Osteoblast (primary cell): ENCODE data around the gene SSTR5. TPM values are rescaled to one million over a fixed set of nuclear protein-coding genes. Genes with fewer than 3 reads are reported as not detected.

Experiments
- DNase-seq: peaks from one replicate; pipeline ENCODE4 v3.0.0; 2011; ENCODE audit warnings: low spot score, mixed read lengths; ENCODE audit not compliant: insufficient read length; ENCODE audit errors: missing footprints
- H2AFZ ChIP-seq: 2 replicates; pipeline ENCODE4 v1.6.0; 2011; ENCODE audit warnings: mild to moderate bottlenecking, low read length
- H3K27ac ChIP-seq: 2 replicates; pipeline ENCODE4 v1.5.1; 2011; ENCODE audit warnings: mild to moderate bottlenecking, low read depth, low read length, moderate library complexity
- H3K27me3 ChIP-seq: 2 replicates; pipeline ENCODE4 v1.6.0; 2012; ENCODE audit warnings: mild to moderate bottlenecking, control low read depth, inconsistent platforms, low read length, moderate library complexity; ENCODE audit not compliant: insufficient read depth
- H3K36me3 ChIP-seq: 2 replicates; pipeline ENCODE4 v1.5.1; 2011; ENCODE audit warnings: mild to moderate bottlenecking, low read length, control low read depth, moderate library complexity; ENCODE audit not compliant: insufficient read depth
- H3K4me1 ChIP-seq: 2 replicates; pipeline ENCODE4 v1.5.1; 2011; ENCODE audit warnings: mild to moderate bottlenecking, low read length, control low read depth, moderate library complexity; ENCODE audit not compliant: insufficient read depth
- H3K4me2 ChIP-seq: 2 replicates; pipeline ENCODE4 v1.6.0; 2011; ENCODE audit warnings: mild to moderate bottlenecking, low read length; ENCODE audit not compliant: insufficient read depth
- H3K4me3 ChIP-seq: fragments of 200-600 bp; sonication (generic); 3 replicates; pipeline ENCODE4 v1.5.1; 2012; ENCODE audit warnings: mild to moderate bottlenecking, low read length, inconsistent platforms; ENCODE audit not compliant: insufficient read depth
- H3K79me2 ChIP-seq: 2 replicates; pipeline ENCODE4 v1.6.0; 2012; ENCODE audit warnings: mild to moderate bottlenecking, low read length, control low read depth, inconsistent platforms; ENCODE audit not compliant: insufficient read depth
- H3K9me3 ChIP-seq: 2 replicates; pipeline ENCODE4 v1.5.1; 2011; ENCODE audit warnings: low read depth, low read length, control low read depth
- H4K20me1 ChIP-seq: 2 replicates; pipeline ENCODE4 v1.6.0; 2012; ENCODE audit warnings: mild to moderate bottlenecking, low read length, control low read depth; ENCODE audit not compliant: insufficient read depth
- total RNA-seq: library from RNA; depleted of rRNA; stranded (reverse); fragments of >200 nt; gene quantifications from 2 replicates; pipeline ENCODE4 v1.2.3, GENCODE V29; 2012
- TF ChIP-seq, protein P1 (sequence below): IDR thresholded peaks from 2 replicates; pipeline ENCODE4 v1.5.1; 2011; ENCODE audit warnings: mild to moderate bottlenecking, low read depth, low read length, moderate library complexity; ENCODE audit errors: extremely low read depth

The SSTR5 gene
- total RNA-seq, 1 donor: not detected

DNA sequence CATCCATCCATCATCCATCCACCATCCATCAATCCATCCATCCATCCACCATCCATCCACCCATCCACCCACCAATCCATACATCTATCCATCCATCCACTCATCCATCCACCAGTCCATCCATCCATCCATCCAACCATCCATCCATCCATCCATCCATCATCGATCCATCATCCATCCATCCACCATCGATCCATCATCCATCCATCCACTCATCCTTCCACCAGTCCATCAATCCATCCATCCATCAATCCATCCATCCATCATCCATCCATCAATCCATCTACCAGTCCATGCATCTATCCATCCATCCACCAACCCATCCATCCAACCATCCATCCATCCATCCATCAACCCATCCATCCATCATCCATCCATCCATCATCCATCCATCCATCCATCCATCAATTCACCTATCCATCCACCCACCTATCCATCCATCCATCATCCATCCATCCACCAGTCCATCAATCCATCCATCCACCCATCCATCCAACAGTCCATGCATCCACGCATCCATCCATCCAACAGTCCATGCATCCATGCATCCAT, 39.3 kb upstream of the SSTR5 start:
- DNase-seq: no peak
- H3K27ac ChIP-seq: no peak overlapping the region
- peaks cover 10% of the 10 kb centered on the region for H3K27me3 ChIP-seq
- H2AFZ ChIP-seq: no peak overlapping the region
- H3K79me2 ChIP-seq: no peaks in the 10 kb centered on the region
- H3K36me3 ChIP-seq: no peaks in the 10 kb centered on the region
- no peaks in the 10 kb centered on the region for H3K9me3 ChIP-seq
- H3K4me1 ChIP-seq: no peaks in the 10 kb centered on the region
- TF ChIP-seq, protein P1, sequence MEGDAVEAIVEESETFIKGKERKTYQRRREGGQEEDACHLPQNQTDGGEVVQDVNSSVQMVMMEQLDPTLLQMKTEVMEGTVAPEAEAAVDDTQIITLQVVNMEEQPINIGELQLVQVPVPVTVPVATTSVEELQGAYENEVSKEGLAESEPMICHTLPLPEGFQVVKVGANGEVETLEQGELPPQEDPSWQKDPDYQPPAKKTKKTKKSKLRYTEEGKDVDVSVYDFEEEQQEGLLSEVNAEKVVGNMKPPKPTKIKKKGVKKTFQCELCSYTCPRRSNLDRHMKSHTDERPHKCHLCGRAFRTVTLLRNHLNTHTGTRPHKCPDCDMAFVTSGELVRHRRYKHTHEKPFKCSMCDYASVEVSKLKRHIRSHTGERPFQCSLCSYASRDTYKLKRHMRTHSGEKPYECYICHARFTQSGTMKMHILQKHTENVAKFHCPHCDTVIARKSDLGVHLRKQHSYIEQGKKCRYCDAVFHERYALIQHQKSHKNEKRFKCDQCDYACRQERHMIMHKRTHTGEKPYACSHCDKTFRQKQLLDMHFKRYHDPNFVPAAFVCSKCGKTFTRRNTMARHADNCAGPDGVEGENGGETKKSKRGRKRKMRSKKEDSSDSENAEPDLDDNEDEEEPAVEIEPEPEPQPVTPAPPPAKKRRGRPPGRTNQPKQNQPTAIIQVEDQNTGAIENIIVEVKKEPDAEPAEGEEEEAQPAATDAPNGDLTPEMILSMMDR: no peak
- no peaks in the 10 kb centered on the region for H4K20me1 ChIP-seq
- no peak overlapping the region for H3K4me3 ChIP-seq
- no peak overlapping the region for H3K4me2 ChIP-seq

DNA sequence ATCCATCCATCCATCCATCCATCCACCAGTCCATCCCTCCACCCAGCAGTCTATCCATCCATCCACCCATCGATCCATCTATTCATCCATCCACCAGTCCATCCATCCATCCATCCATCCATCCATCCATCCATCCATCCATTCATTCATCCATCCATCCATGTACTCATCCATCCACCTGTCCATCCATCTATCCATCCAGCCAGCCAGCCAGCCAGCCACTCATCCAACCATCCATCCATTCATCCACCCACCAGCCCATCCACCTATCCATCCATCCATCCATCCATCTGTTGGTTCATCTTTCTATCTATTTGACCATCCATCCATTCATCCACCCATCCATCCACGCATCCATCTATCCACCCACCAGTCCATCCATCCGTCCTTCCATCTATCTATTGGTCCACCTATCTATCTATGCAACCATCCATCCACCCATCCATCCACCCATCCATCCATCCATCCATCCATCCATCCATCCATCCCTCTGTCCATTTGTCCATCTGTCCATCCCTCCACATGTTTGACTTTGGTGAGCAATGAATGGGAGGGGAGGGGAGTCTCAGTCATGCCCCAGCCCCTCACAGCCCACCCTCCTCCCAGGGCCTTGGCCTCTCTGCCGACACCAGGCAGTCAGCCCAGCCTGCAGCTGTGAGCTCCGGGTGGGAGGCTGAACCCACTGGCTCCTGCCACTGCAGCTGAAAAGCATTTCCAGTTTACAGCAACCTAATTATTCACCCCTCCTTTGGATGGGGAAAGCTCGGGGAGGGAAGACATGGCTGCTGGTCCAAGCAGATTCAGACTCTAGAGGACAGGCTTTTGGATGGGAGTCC, 38.1 kb upstream of the SSTR5 start:
- no peaks in the 10 kb centered on the region for H4K20me1 ChIP-seq
- H3K4me3 ChIP-seq: no peak overlapping the region
- no peak overlapping the region for H3K27ac ChIP-seq
- TF ChIP-seq, protein P1: no peak
- no peaks in the 10 kb centered on the region for H3K4me1 ChIP-seq
- no peak overlapping the region for H2AFZ ChIP-seq
- no peak overlapping the region for H3K4me2 ChIP-seq
- H3K9me3 ChIP-seq: no peaks in the 10 kb centered on the region
- no peaks in the 10 kb centered on the region for H3K79me2 ChIP-seq
- peaks cover 8% of the 10 kb centered on the region for H3K27me3 ChIP-seq
- no peaks in the 10 kb centered on the region for H3K36me3 ChIP-seq
- no peak for DNase-seq

DNA sequence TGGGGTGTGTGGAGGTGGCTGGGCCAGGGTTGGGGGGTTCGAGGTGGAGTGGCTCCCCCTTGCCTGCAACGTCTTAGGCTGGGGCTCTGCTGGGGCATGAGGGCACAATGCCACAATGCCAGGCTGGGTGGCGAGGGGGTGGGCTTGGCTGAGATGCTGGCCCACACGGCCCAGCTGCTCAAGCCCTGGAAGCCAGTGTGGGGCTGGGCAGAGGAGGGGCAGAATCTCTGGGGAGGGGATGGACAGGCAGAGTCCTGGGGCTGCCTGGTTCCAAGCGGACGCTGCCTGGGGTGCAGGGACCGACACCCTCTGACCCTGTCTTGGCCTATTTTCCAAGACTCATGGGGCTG, 37.5 kb upstream of the SSTR5 start:
- no peaks in the 10 kb centered on the region for H3K36me3 ChIP-seq
- TF ChIP-seq, protein P1: no peak
- no peak overlapping the region for H2AFZ ChIP-seq

DNA sequence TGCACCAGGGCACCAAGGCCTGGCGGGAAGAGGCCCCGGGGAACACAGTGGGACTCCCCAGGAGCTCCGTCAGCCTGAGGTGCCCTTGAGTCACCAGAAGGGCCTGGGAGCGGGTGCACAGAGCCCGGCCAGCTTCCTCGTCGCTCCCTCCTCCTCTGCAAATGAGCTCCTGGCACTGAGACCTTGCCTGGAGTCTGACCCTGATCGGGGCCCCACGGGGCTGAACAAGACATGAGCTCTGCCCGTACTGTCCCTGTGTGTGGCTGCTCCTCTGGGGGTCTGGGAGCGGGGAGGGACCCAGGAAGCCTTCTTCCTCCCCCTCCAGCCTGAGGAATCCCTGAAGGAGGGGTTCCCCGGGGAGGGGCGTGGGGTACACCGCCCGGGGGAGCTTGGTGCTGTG, 36.4 kb upstream of the SSTR5 start:
- H3K9me3 ChIP-seq: no peaks in the 10 kb centered on the region
- H3K79me2 ChIP-seq: no peaks in the 10 kb centered on the region
- H3K4me1 ChIP-seq: no peaks in the 10 kb centered on the region
- H3K36me3 ChIP-seq: no peaks in the 10 kb centered on the region
- no peaks in the 10 kb centered on the region for H3K27me3 ChIP-seq
- no peaks in the 10 kb centered on the region for H4K20me1 ChIP-seq
- no peak overlapping the region for H3K4me3 ChIP-seq
- H3K27ac ChIP-seq: no peak overlapping the region
- no peak overlapping the region for H3K4me2 ChIP-seq
- no peak for DNase-seq
- no peak overlapping the region for H2AFZ ChIP-seq
- TF ChIP-seq, protein P1: no peak

More for the DNA sequence above, 37.5 kb upstream of the SSTR5 start:
- Histone ChIP-seq H4K20me1 (no peaks in the 10 kb centered on the region), H3K4me1 (no peaks in the 10 kb centered on the region), H3K4me2 (no peak overlapping the region), H3K27ac (no peak overlapping the region), H3K9me3 (no peaks in the 10 kb centered on the region), H3K27me3 (peaks cover 6% of the 10 kb centered on the region), H3K79me2 (no peaks in the 10 kb centered on the region), H3K4me3 (no peak overlapping the region)
- DNase-seq: no peak
